GM21528 (cell line): ENCODE results near the gene TRPV6.

Experiments
- ATAC-seq: cut with Tn5 transposase; IDR thresholded peaks from one replicate; pipeline ENCODE4 v1.9.1; 2021; ENCODE audit warnings: mild to moderate bottlenecking, moderate library complexity; ENCODE audit not compliant: unreplicated experiment, low FRiP score

TRPV6 gene

DNA sequence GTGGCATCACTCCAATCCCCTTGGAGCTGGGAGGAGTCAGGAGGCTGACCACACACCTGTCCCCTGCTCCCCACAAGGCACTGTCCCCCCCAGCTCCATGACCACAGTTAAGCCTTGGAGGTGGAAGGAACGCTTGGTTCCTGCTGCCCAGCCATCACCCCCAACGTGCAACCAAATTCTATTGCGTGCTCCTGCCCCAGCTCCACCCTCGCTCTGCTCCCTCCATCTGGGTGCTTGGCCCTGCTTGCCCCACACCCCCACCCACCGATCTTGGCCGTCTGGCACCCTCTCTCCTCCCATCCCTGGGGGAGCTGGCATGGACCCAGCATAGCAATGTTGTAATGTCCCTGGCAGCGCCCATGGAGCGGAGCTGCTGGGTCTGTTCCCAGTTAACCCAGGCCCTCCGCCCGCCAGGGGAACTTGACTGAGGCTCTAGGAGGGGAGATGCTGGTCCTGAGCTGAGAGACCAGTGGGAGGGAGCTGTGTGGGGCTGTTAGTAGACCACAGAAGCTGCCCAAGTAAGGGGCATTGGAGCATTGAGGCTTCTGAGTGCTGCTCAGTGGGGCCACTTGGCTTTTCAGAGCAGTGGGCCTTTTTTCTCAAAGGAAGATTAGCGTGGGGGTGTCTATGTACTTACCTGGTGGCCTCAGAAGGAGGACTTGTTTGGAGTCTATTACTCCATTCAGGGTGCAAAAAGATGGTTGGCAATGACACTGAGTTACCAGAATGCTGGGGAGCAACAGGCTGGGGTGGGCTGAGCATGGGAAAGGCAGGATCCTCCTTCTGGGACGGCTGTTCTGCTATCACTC, 29.6 kb downstream of the TRPV6 start:
- no peak for ATAC-seq

- ATAC-seq = no peak
Observed at GRCh38 chr7:142855114-142855743, 30.3 kb downstream of the TRPV6 start.

DNA sequence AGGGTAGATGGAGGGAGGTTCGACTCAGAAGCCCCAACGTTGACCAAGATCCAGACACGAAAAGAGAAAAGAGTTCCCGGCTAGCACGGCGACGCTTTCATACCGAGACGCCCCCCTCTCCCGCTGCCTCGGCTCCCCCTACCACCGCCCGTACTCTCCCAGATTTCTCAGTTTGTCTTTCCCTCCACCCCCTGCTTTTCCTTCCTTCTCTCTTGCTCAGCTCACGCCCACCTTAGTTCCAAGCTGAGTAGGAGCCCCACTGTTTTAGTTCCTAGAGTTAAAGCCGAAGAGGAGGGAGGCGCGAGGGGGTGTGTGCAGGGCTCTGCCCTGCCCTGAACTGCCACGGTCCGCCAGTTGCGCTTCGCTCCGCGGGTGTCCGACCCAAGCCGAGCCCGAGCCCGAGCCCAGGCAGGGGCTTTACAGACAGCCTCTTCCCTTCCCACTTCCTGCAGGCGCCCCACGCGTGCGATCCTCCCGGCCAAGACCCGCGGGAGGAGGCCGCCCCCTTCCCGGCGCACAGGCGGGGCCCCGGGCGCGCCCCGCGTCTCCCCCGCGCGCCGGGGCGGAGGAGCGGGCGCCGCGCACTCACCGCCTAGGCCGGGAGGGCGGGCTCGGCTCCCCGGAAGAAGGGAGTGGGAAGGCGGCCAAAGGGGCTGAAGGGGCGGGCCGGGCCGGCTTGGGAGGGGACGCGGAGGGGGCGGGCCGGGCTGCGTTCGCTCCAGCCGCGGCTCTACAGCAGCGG, 31.0 kb downstream of the TRPV6 start, which contains the start of gene EPHB6:
EPHB6 (plus strand) TSS at position 705 of the 742 bp plus-strand sequence. CDS start 8,152 bp downstream, outside the sequence.
- ATAC-seq = peak; percentile 60

GRCh38 chr7:142853739-142854371, 31.7 kb downstream of the TRPV6 start:
- ATAC-seq = peak; percentile 92

DNA sequence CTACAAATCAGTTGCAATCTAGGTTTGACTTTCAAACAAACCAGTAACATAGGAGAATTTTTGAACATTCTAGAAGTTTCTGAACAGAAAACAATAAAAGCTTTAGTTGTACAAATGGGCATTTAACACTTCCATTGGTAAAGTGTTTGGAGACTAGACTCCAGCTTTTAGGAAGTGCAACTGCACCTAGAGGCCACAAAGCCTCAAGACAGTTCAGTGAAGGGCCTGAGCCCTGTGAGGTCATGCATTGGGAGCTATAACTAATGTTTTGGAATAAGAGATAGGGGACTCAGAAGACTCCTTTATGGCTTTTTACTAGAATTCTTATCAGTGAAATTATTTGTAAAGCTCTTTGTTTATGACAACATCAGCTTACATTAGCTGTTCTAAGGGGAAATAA, 33.6 kb downstream of the TRPV6 start:
- no peak for ATAC-seq

DNA sequence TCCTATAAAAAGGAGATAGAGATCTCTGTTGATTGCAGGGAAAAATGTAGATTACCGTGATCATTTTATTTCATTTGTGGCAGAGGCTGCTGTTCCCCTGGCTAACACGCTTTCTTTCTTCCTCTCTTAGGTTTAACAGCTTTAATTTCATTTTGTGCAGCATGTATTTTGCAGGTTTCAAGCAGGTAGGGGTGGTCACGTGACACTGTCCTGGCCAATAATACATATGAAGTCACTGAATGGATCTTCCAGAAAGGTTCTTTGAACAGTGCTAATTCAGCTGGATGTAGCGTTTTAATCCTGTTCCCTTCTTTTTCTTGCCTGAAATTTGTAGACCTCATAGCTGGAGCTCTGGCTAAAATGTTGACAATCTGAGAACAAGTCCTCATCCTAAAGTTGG, 34.3 kb downstream of the TRPV6 start:
- ATAC-seq = no peak

DNA sequence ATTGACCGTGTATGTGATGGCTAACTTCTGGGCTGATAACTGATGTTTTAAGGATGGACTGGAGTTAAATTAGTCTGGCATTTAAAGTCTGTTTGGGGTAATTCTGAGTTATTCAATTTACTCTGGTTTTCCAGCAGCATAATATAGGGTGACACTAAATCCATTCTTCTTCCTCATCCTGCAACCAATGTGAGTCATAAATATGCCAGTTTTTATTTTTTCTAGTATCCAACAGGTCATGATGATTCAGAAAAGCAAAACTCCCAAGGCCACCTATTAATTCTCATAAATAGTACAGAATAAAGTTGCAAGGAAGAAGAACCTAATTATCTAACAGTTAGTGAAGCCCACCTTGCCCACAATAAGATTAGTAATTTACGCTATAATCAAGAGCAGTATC, 38.2 kb downstream of the TRPV6 start:
- no peak for ATAC-seq

- ATAC-seq = no peak
Observed at GRCh38 chr7:142842251-142842766, 43.2 kb downstream of the TRPV6 start.

- ATAC-seq = no peak
Observed at GRCh38 chr7:142838461-142839213, 46.9 kb downstream of the TRPV6 start.

GRCh38 chr7:142836426-142836825, 49.1 kb downstream of the TRPV6 start:
- no peak for ATAC-seq

DNA sequence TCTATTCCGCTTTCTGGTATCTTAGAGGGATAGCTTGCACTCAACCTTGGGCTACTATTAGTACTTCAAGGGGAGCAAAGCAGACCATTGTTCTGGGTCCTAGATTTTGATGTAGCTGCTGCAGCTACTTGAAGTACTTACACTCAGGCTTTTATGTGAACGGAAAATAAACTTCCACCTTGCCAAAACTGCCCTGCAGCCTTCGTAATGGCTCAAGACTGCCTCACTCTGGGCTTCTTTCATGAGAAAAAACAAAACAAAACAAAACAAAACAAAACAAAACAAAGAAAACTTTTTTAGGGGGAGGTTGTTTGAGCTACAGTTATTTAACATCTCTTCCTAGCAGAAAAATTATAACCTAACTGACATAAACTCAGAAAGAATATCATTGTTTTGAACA, 50.1 kb downstream of the TRPV6 start:
- ATAC-seq = no peak

GRCh38 chr7:142833174-142834048, 52.1 kb downstream of the TRPV6 start:
- no peak for ATAC-seq

DNA sequence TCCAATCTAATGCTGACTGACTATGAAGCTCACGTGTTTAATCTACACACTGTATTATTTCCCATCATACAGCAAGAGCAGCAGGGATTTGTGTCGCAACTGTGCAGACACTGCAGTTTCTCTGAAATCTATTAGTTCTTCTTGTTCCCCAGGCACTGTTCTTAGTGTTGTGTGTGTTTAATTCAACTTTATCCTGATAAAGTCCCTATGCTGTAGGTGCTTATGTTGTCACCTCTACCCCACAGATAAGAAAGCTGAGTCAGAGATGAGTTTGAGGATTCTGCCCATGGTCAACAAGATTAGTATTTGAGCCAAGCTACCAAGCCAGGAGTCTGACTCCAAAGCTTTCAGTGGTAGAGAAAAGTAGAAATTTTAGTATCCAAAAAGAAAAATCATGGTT, 53.1 kb downstream of the TRPV6 start:
- no peak for ATAC-seq

GRCh38 chr7:142827951-142828500, 57.5 kb downstream of the TRPV6 start:
- no peak for ATAC-seq

DNA sequence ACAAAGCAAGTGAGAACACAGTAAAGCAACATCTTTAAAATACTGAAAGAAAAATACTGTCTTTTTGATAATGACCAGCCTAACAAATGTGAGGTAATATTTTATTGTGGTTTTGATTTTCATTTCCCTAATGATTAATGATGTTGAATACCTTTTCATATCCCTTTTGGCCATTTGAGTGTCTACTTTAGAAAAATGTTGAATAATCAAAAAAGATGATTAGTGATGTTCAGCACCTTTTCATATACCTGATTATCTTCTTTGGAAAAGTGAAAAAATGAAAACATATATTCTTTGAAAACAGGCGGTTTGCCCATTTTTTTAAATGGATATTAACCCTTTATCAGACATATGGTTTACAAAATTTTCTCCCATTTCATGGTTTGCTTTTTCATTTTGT, 62.8 kb downstream of the TRPV6 start:
- no peak for ATAC-seq
